ENCODE results near the gene DUSP21. TPM values are rescaled to one million over a fixed set of nuclear protein-coding genes. Genes with fewer than 3 reads are reported as not detected.

Gene DUSP21
- polyA plus RNA-seq, 1 donor (not counting 4 experiments of a cell fraction or from before 2014, with no cell fraction given), result not detected

- peak within 1 kb of the TSS; percentile 87 for H3K9ac ChIP-seq (ENCODE audit: control insufficient read depth, extremely low read depth, insufficient read depth, low read length)
- H3K9me3 ChIP-seq (ENCODE audit: control insufficient read depth, low read depth, low read length), result no peaks in the 10 kb centered on the region
- dilution Hi-C loops (cut with MboI; ENCODE audit: extremely low pct_ligation_motif_present, low sequenced_read_pairs), result no loop called here
- peaks cover 16% of the 10 kb centered on the region for H3K4me1 ChIP-seq (ENCODE audit: control insufficient read depth, extremely low read depth, insufficient read depth, low read length)
- H3K4me2 ChIP-seq (ENCODE audit: control insufficient read depth, extremely low read depth, insufficient read depth, low read depth, low read length), result peak within 1 kb of the TSS; percentile 94
- peaks cover 55% of the 10 kb centered on the region for H3K79me2 ChIP-seq (ENCODE audit: control insufficient read depth, insufficient read depth, low read length)
- H3K9me1 ChIP-seq (ENCODE audit: control insufficient read depth, extremely low read depth, insufficient read depth, low read length), result no peaks in the 10 kb centered on the region
- no peaks in the 10 kb centered on the region for H3K27me3 ChIP-seq (ENCODE audit: control insufficient read depth, extremely low read depth, insufficient read depth, low read length)
- FAIRE-seq (peak; percentile 67), DNase-seq (ENCODE audit: low read depth, low spot score) (peak; percentile 77)
- peaks cover 2% of the 10 kb centered on the region for H4K20me1 ChIP-seq (ENCODE audit: control insufficient read depth, extremely low read depth, insufficient read depth, low read length)
- TF ChIP-seq EZH2 (IDR thresholded peaks at IDR 0.05; ENCODE audit: low read length) (no peak), CTCF (optimal IDR thresholded peaks at IDR 0.05 in 1 of 3, IDR thresholded peaks at IDR 0.05 in 1 of 3, conservative IDR thresholded peaks at IDR 0.05 in 1 of 3; ENCODE audit: extremely low read depth in 1 of 3, insufficient read depth in 2 of 3, low read length in 3 of 3) (no peak)
- peak within 1 kb of the TSS; percentile 88 to 98 (median 89) for H3K4me3 ChIP-seq (ENCODE audit: control insufficient read depth in 2 of 3, extremely low read depth in 1 of 3, insufficient read depth in 2 of 3, low read depth in 1 of 3, low read length in 3 of 3)
- no peaks in the 10 kb centered on the region for H3K36me3 ChIP-seq (ENCODE audit: control insufficient read depth in 2 of 2, extremely low read depth in 1 of 2, insufficient read depth in 2 of 2, low read length in 2 of 2)
- peak within 1 kb of the TSS; percentile 89 for H3K27ac ChIP-seq (ENCODE audit: control insufficient read depth, insufficient read depth, low read length)
- peak within 1 kb of the TSS; percentile 81 for H2AFZ ChIP-seq (ENCODE audit: control insufficient read depth, low read length)
Observed at GRCh38 chrX:44872821-44873414, 29.1 kb downstream of the DUSP21 start, which contains the start of gene KDM6A. TSS of gene KDM6A (plus strand) at chrX:44873188. CDS start at chrX:44873552, 364 bp downstream.

GRCh38 chrX:44873415-44874276 is 29.8 kb downstream of the DUSP21 start:
- Histone ChIP-seq H3K9ac (ENCODE audit: control insufficient read depth, extremely low read depth, insufficient read depth, low read length) (peak overlapping the region; percentile 87), H2AFZ (ENCODE audit: control insufficient read depth, low read length) (peak overlapping the region; percentile 34), H3K36me3 (ENCODE audit: control insufficient read depth in 2 of 2, extremely low read depth in 1 of 2, insufficient read depth in 2 of 2, low read length in 2 of 2) (no peaks in the 10 kb centered on the region), H4K20me1 (ENCODE audit: control insufficient read depth, extremely low read depth, insufficient read depth, low read length) (peaks cover 2% of the 10 kb centered on the region), H3K9me3 (ENCODE audit: control insufficient read depth, low read depth, low read length) (no peaks in the 10 kb centered on the region), H3K4me3 (ENCODE audit: control insufficient read depth in 2 of 3, extremely low read depth in 1 of 3, insufficient read depth in 2 of 3, low read depth in 1 of 3, low read length in 3 of 3) (peak overlapping the region; percentile 88 to 98 (median 89)), H3K9me1 (ENCODE audit: control insufficient read depth, extremely low read depth, insufficient read depth, low read length) (no peaks in the 10 kb centered on the region), H3K79me2 (ENCODE audit: control insufficient read depth, insufficient read depth, low read length) (peaks cover 62% of the 10 kb centered on the region), H3K27ac (ENCODE audit: control insufficient read depth, insufficient read depth, low read length) (peak overlapping the region; percentile 89), H3K4me2 (ENCODE audit: control insufficient read depth, extremely low read depth, insufficient read depth, low read depth, low read length) (peak overlapping the region; percentile 77), H3K4me1 (ENCODE audit: control insufficient read depth, extremely low read depth, insufficient read depth, low read length) (peaks cover 16% of the 10 kb centered on the region), H3K27me3 (ENCODE audit: control insufficient read depth, extremely low read depth, insufficient read depth, low read length) (no peaks in the 10 kb centered on the region)
- DNase-seq (ENCODE audit: low read depth, low spot score) (no peak), FAIRE-seq (no peak)
- TF ChIP-seq CTCF (optimal IDR thresholded peaks at IDR 0.05 in 1 of 3, IDR thresholded peaks at IDR 0.05 in 1 of 3, conservative IDR thresholded peaks at IDR 0.05 in 1 of 3; ENCODE audit: extremely low read depth in 1 of 3, insufficient read depth in 2 of 3, low read length in 3 of 3), result peak in 1 of 3 experiments; percentile 27
- TF ChIP-seq EZH2 (IDR thresholded peaks at IDR 0.05; ENCODE audit: low read length), result no peak
- dilution Hi-C loops (cut with MboI; ENCODE audit: extremely low pct_ligation_motif_present, low sequenced_read_pairs), result no loop called here
